GM19452 (cell line): ENCODE measurements around the gene CCDC78.

Source experiments
- ATAC-seq: cut with Tn5 transposase; IDR thresholded peaks from one replicate; pipeline ENCODE4 v1.9.1; 2021; ENCODE audit not compliant: unreplicated experiment

The CCDC78 gene

DNA sequence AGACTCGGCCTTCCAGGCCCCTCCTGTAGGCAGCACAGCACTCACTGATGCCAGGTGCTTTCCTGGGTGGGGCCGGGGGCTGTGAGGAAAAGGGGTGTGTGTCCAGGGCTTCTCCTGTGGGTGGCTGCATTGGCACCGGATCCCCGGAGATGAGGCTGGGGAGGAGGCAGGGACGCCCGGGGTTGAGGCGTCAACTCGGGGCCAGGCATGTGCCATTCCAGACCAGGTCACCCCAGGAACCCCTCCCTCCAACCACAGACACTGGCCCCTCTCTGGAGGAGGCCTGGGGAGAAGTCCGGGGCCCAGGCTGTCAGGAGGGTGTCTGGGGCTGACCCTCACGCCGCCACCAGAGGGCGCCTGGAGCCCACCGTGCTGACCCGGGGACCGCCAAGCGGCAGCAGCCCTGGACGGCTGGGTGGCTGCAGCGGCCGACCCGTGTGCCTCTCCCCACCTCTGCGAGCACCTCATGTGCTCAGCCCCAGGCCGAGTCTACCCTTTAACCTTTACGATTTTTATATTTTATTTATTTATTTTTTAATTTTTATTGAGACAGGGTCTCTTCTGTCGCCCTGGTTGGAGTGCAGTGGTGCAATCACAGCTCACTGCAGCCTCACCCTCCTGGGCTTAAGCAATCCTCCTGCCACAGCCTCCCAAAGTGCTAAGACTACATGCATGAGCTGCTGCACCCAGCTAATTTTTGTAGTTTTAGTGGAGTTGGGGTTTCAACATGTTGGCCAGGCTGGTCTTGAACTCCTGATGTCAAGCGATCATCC lies 14.5 kb downstream of the CCDC78 start:
- no peak for ATAC-seq

DNA sequence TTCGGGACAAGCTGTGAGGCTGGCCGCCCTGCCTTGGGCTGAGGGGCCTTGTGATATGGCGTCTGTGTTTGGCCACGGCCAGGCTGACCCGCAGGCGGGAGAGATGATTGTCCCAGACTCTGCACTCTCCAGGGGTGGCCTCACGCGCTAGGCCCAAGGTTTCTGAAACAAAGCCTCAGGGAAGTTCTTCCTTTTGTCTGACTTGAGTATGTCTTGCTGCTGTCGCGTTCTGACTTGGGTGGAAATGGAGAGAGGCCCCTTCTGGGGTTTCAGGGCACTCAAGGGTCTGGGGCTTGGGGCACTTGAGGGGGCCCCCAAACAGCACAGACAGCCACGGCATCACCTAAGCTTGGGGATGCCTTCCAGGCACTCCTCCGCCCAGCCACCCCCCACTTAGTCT lies 15.2 kb downstream of the CCDC78 start:
- ATAC-seq, result no peak

DNA sequence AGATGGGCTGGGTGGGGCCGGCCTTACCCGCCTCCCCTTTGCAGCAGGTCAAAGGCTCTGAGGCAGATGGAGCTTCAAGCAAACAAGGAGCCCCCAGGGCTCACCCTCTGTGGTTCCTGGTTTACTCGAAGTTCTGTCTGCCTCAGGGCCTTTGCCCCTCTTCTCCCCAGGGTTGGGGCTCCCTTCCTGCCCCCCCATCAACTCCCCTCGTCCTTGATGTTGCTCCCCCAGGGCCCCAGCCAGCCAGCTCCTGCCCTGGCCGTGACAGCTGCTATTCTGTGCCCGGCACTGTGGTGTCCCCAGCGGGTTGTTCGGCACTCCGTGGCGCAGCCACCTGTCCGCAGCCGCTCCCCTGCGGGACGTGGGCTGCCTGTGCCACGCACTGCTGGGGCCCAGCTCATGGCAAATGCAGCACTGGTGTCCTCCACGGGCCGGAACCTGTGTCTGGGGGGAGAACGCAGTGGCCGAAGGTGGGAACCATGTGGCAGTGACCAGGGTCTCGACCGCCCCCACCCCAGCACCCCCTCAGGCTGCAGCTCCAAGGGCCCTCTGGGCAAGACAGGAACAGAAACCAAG lies 15.7 kb downstream of the CCDC78 start:
- ATAC-seq, result no peak

DNA sequence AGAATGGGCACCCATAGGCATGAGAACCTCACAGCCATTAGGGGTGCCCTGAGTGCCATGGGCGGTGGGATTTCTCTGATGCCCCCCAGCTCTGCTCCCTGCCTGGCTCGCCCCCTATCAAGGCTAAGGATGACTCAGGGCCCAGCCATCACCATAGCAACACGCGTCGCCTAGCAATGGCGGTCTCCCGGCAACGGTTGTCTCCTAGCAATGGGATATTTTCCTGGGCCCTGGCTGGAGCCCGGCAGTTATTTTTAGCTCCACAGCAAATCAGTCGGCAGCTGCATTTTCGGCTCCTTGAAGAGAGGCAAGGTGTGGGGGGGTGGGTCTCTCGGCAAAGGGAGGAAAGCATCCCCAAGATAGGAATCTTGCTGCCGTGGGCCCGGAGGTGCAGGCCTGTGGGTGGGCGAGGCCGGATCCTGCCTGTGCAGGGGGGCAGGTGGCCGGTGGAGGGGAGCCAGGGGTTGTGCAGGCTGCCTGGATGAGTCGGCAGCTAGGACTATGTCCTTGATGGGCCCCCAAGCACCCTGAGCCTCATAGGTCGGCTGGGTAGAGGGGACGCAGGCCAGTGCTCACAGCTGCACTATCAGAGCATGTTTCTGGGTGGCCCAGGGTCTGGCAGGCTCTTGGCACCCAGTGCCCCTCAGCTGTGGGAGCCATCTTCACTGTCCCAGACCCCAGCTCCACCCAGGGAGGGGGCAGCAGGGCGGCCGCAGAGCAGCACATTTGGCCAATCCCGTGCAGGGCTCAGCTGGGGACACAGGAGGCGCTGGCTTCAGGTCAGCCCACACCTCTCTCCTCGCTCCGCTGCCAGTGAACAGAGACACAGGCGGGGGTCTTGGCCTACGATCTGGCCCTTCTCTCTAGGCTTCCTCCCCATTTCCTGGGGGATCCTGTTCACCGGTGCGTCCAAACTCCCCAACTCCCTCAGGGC lies 16.4 kb downstream of the CCDC78 start:
- ATAC-seq, result no peak

GRCh38 chr16:708959-709358 lies 17.3 kb downstream of the CCDC78 start:
- no peak for ATAC-seq

DNA sequence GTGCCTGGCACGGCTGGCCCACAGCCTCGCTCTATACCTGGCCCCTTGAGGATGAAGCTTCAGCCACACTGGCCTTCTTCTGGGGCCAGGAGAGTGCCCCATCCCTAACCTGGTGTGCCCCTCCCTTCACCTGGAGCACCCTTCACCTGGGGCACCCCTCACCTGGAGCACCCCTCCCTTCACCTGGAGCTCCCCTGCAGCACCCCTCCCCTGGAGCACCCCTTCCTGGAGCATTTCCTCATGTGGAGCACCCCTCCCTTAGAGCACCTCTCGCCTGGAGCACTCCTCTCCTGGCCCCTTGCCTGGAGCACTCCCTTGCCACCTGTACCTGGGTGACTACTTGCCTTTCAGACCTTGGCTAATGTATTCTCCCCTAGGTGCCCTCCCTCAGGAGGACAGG lies 18.2 kb downstream of the CCDC78 start:
- ATAC-seq, result no peak

- no peak for ATAC-seq
Observed at GRCh38 chr16:707062-707538, 19.1 kb downstream of the CCDC78 start.

DNA sequence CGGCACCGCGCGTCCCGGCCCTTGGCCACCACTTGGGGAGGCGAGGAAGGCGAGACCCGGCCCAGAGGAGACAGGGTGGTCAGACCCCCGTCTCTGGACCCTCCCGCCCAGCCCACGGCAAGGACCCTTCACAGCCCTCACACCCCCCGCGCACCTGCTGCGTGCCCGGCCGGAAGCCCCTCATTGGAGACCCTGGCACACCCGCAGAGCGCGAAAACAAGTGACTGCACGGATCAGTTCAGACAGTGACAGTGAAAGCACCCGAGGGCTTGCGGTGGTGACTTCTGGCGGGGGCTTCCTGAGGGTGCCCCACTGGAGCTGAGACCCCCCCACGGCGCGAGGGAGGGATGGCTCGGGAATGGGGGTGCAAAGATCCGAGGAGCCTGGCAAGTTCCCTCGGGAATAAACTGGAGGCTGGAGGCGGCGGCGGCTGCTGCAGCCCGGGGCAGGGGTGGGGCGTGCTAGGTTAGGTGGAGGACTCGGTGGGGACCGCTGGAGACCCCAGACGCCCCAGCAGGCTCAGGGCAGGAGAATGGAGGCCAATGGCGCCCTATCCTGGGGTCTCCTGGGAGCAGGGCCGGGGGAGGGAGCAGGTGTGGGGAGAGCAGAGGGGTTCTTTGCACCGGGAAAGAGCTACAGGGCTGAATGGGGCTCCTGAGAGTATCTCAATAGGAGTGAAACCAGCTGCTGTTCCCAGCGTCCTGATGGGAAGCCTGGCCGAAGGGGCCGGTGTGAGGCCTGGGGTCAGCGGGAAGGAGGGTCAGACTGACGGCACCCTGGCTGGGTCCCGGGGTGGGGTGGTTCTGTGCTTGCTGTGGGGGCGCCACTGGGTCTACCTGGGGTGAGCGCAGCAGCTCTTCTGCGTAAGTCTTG lies 19.8 kb downstream of the CCDC78 start:
- ATAC-seq, result no peak

DNA sequence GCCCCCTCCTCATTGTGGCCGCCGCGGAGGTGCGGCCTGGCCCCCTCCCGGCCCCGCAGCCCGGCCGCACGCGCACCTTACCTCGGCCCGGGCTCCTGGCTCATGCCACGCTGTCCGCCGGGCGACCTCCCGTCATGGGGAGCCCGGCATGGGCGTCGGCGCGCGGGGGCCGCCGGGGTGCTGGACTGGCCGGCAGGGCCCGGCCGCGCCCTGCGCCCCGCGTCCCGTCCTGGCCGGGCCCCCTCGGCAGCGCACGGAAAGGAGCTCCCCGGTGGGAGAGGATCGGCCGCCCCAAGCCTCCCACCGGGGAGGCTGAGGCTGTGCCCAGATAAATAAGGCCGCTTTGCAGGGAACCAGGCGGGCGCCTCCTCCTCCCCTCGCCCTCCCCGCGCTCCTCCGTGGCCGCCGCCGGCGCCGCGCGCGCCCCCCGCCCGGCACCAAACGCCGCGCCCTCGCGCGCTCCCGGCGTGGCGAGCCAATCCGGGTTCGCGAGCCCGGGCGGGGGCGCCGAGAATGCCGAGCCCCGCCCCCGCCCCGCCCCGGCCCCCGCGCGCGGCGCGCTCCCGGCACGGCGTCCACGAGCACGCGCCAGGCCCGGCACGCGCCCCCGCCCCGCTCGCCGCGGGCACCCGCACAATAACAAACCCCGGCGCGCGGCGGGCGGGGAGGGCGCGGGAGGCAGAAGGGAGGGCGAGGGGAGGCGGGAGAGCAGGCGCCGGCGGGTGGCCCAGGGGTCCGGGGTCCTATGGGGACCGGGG lies 20.6 kb downstream of the CCDC78 start, which contains the start of gene FBXL16:
FBXL16 (minus strand) TSS at position 371 of the 758 bp plus-strand sequence. CDS start 8,396 bp downstream, outside the sequence.
- no peak for ATAC-seq

DNA sequence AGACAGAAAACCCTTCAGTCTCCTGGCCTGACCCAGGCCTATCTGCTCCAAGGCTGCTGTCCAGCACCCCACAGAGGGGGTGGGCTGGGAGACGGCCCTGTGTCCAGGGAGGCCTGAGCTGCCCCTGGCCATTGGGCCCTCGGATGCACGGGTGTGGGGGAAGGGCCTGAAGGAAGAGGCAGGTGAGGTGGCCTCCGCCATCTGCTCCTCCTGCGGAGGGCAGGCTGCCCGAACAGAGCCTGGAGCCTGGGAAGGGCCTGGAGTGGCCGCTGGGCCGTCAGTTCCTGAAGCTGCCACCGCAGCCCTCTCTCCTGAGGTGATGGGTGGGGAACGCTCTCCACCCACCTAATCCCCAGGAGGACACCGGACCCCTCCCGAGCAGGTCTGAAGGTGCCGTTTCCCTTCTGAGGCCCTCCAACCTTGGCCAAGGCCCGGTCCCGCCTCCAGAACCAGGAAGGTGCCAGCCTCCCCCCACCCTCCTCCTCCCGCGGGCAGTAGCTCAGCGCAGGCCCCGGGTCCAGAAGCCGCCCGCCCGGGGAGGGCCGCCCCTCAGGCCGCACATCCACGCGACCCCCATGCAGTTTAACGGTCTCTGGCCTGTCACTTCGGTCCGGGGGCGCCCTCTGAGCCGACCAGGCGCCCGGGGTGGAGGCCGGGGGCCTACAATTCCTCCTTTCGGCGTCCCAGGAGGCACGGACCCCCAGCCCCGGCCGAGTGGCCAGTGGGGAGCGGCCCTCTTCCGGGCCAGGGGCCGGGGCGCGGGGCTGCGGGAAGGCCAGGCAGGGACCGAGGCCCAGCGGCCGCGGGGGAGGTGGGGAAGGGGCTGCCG lies 21.5 kb downstream of the CCDC78 start:
- no peak for ATAC-seq

- no peak for ATAC-seq
Observed at GRCh38 chr16:704047-704446, 22.2 kb downstream of the CCDC78 start.

DNA sequence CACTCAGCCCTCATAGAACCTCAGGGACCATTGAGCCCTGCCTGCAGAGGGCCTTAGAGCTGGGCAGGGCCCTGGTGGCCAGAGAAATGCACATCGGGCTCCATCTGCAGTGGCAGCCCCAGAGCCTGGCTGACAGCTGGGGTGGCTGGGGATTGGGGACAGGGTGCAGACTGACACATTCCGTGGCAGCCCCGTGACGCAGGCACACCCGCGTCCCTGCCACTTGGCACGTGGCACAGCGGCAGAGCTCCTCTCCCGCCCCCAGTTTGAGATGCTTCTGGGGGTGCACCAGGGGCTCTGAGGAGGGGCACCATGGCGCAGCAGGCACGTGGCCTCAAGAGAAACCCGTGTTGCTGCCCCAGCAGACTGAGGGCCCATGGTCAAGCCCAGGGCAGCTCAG lies 22.8 kb downstream of the CCDC78 start:
- ATAC-seq, result no peak

DNA sequence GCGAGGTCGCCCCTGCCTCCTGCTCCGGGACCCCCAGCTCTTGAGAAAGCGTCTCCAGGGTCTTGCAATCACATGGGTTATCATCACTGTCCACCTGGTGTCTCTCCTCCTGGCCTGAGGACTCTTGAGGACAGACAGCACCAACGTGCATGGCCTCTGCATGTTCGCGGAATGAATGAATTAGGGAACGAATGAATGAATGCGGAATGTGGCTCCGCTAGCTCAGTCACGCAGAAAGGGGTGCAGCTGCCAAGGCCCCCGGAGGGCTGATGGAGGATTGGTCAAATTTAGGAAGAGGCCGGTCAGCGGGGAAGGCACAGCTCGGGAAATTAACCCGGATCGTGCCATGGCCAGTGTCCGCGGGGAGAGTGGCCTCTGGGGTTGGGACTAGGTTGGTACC lies 23.9 kb downstream of the CCDC78 start:
- no peak for ATAC-seq

DNA sequence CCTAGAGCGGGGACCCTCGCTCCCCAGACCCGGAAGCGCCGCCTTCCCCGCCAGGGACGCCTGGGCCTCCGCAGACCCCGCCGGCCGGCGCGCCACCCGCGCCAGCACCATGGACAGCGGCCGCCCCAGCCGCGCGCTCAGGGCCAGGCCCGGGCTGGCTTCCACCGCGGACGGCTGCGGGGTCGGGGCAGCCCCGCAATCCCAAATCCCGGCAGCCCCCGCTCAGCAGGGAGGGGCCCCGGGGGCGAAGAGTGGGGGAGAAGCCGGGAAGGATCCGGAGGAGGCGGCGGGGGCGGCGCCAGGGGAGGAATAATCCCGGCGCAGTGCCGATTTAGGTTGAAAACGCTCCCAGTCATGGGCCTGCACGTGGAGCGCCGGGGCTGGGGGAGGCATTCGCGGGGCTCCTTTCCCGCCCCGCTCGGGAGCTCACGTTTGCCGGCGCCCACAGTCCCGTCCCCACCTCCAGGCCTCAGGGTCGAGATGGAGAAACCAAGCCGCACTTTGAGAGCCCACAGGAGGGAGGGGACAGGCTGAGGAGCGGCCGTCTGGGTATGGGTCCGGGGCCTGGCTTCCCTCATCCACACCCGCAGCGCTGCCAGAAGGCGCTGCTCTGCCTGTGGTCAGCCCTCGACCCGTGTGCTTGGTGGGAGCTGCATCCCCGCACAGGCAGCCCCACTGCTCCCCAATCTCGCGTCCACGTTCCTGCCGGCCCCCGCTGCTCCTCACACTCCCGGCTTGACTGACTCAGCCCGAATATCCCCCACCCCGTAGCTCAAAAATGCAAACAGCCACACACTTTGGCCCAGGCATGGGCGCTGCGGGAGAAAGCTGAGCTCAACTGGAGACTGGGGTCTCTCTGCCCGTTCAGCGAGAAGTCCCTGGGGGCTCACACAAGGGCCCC lies 25.3 kb downstream of the CCDC78 start:
- ATAC-seq, result no peak

DNA sequence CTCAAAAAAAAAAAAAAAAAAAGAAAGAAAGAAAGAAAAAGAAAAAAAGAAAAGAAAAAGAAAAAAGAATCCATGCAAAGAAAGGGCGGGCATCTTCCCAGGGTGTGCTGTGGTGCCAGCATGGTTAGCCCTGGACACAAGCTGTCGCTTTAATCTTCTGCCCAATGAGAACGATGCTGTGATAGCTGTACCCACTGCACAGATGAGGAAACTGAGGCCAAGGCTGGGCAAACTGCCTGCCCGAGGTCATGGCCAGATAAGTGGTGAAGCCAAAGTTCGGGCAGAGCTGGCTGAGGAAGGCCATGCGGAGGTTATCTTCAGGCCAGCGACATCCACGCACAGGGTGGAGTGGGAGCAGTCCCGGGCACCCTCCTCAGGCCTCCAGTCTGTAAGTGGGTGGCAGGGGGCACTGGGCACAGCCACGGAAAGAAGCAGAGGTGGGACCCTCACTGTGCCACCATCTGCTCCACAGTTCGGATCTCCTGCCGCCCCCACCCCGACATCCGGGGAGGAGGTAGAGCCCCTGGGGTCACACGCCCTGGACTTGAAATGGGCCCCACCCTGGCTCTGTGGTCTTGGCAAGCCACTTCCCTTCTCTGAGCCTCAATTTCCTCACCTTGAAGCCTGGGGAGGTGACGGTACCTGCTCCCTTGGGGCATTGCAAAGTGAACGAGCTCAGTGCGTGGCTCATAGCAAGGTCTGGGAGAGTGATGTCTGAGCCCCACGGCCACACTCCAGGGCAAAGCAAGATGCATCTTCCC lies 27.2 kb downstream of the CCDC78 start:
- ATAC-seq, result no peak

DNA sequence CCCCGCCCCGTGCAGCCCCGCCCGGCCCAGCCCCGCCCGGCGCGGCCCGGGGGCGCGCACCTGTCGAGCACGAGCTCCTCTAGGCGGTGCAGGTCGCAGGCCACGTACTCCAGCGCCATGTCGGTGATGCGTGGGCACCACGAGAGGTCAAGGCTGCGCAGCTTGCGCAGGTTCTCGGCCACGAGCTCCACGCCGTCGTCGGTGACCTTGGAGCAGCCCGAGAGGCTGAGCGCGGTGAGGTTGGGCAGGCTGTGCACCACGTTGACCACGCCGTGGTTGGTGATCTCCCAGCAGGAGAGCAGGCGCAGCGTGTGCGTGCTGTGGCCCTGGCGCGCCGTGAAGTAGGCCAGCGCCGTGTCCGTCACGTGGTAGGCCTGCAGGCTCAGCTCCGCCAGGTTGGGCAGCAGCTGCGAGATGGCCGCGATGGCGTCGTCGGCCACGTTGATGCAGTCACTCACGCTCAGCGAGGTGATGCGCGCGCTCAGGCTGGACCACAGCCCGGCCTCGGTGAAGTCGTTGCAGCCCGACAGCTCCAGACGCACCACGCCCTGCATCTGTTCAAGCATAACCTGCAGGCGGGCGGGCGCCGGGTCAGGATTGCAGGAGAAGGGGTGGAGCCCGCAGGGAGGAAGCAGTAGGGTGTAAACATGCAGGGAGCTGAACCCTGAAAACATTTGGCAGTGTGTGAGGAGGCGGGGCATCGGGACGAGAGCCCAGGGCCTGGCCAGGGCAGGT lies 30.7 kb downstream of the CCDC78 start:
- no peak for ATAC-seq
